NCI-H187 (cell line): ENCODE results near the gene EPB41L4B.

Experiments used
- DNase-seq, 2 experiments: peaks; one replicate each; lab custom pipeline; 2025; lab: John Stamatoyannopoulos, UW

Gene EPB41L4B

DNA sequence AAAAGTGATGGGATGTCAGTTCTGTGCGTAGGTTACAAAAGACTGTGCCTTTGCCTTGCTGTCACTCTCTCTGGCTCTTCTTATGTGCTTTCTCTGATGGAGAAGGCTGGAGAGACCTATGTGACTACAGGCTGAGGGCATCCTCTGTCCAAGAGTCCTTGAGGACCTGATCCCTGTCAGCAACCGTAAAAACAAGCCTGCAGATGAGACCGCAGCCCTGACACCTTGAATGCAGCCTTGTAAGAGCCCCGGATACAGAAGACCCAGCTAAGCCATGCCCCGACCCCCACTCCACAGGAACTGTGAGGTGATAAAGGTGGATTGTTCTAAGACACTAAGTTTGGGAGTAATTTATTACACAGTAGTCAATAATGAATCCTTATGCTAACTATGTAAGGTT lies 121.2 kb downstream of the EPB41L4B start:
- no peak for DNase-seq

DNA sequence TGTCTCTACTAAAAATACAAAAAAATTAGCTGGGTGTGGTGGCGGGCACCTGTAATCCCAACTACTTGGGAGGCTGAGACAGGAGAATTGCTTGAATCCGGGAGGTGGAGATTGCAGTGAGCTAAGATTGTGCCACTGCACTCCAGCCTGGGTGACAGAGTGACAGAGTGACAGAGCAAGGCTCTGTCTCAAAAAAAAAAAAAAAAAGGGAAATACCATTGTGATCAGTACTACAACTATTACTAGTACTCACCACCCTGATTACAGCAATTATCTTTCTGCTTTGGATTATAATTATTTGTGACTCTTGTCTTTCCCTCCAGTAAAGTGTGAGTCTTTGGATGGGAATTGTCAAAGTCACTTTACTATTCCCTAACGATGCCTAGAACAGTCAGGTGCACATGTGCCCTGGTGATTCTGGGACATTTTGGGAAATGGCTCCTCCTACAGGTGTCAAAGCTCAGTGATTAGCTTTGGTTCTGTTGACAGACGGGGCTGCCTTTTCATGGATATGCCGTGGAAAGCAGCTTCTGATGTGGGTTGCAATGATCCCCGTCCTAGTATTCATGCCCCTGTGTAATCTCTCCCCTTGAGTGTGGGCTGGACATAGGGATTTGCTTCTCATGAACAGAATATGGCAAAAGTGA lies 122.0 kb downstream of the EPB41L4B start:
- no peak for DNase-seq

DNA sequence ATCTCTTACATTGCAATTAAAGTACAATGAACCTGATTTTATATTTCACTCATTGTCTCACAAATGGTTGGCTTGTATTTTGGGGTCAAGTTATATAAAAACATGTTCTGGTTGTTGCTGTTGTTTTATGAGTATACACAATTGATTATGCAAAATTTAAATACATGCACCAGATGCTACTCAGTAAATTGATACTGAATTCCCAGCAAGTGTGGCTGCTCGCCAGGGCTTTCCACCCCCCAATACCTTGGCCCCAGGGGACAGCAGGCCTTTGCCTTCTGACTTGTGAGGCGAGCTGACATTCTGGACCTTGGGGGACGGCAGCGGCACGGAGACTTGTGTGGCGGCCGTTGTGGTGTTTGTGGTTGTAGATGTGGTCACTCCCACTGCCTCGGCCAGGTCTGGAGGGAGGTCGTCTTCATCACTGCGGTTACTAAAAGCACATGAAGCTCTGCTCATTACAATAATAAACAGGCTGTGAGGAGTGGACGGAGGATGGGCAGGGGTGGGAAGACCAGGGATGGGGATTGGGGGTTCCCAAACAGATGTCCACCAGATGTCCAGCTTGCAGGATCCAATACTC lies 126.8 kb downstream of the EPB41L4B start:
- no peak for DNase-seq

DNA sequence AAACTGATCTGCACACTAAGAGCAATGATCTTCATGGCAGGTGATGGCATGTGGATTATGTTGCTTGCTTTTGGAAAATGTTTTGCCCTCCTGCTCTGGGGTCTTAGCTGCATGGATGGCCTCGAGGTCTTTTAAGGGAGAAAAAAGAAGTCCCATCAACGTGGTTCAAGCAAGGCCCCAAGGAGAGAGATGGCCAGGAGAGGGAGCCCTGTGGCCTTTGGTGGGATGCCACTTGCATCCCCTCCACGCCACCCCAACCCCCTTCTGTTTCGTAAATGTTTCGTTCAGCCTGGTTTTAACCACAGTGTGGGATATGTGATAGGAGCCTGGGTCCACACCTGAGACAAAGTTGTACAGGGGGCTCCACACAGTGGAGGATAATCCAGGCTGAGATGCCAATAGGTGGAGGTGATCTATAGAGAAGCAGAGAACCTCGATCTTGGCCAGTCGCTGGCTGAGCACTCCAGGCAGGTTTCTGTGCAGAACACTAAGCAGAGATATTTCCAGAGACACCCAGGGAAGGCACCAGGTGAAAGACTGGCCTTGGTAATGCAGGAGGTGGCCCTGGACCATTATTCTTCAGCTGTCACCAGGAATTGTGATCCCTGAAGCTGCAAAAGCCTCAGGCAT lies 128.0 kb downstream of the EPB41L4B start:
- no peak for DNase-seq

- no peak for DNase-seq
Measured at GRCh38 chr9:109191746-109192145, 129.1 kb downstream of the EPB41L4B start.

GRCh38 chr9:109190151-109190550 lies 130.7 kb downstream of the EPB41L4B start:
- DNase-seq, result no peak

DNA sequence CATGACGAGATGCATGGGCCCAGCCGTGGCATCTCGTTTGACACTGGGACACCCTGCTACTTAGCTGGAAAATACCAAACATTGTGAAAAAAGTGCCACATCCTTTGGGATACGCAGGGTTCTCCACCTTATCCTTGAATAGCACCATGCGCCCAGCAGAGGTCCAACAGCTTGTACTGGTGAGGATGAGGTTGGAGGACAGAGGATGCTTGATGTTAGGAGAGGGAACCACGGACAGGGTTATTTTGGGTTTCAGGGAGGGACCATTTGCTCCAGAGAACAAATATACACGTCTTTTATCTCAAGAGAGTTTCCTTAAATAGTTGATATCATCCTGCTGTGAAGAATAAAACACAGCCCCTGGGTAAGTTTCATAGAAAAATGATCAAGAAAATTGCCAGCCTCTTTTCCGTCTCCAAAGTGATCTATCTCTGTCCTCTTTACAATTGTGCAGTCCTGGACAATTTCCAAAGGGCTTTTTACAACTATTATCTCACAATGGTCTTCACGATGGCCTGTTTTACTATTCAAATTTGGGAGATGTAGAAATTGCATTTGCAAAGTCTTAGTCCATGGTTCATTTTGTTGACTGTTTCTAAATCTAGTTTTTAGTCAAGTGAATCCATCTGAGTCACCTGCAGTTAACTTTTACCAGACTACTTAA lies 133.9 kb downstream of the EPB41L4B start:
- DNase-seq, result no peak

- no peak for DNase-seq
Measured at GRCh38 chr9:109182940-109183798, 137.7 kb downstream of the EPB41L4B start.

GRCh38 chr9:109182550-109182939 lies 138.3 kb downstream of the EPB41L4B start:
- no peak for DNase-seq

DNA sequence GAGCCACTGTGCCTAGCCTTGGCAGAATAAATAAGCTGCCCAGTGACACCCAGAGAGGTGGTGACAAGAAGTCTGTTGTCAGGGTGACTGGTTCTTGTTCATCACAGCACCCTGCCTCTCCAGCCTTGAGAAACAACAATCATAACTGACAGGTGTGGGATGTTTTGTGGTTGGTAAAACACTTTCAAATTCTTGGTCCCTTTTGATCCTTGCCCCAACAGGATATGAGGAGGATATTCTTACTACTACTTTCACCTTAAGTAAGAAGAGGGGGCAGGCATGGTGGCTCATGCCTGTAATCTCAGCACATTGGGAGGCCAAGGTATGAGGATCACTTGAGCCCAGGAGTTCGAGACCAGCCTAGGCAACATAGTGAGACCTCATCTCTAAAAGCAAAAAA lies 139.6 kb downstream of the EPB41L4B start:
- no peak for DNase-seq

DNA sequence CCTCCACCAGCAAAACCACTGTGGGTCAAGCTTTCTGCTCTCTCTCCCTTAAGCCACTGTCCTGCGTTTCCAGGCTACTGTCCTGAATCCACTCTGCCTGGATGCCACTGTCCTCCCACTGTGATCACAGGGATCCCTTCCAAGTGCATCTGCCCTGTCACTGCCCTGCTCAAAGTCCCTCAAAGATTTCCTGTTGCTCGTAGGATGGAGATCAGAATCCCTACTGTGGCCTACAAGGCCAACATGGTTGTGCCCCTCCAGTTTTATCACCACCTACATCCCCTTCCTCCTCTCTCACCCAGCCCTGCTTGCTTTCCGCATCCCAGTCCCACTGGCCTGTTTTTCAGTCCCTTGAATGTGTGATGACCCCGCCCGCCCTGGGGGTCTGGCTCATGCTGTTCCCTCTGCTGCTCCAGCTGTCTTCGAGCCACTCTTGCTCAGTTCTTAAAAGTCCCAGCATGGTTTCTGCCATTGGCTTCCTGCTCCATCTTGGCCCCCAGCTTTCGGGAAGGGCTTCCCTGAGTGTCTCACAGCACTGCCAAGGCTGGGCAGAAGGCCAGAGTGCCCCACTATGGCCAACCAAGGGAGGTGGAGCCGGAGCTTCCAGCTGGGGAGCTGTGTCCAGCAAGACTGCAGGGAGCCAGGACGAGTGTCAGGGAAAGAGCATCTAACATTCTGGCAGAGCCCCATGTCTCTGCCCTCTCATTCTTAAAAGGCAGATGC lies 140.9 kb downstream of the EPB41L4B start:
- DNase-seq, result no peak

DNA sequence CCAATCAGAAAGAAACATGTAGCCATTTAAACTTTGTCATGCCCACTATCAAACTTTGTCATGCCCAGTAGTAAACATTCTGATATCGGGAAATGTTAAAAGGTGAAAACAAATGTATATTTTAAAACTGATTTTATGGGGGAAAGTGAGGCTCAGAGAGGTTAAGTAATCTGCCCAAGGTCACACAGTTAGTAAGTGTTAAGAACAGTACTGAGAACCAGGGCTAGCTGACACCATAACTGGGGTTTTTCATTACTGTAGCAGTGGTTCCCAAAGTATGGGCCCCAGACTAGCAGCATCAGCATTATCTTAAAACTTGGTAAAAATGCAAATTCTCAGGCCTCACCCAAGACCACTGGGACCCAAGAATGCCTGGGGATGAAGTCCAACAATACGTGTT lies 143.9 kb downstream of the EPB41L4B start:
- no peak for DNase-seq

DNA sequence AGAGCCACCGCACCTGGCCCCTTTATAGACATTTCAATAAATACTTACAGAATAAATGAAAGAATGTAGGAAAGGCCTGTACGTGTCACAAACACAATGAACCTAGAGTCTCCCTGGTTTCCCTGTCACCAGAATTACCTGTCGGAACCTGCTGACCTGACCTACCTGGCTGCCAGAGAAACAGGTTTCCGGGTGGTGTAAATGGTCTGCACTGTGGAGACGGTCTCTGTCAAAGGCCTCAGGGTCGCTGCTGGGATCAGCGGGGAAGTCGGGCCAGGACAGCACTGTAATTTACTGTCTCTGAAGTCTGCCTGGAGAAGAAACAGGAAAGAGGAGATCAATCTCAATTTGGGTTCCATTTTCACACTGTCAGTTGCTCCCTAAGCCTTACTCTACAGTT lies 144.5 kb downstream of the EPB41L4B start:
- DNase-seq, result no peak

DNA sequence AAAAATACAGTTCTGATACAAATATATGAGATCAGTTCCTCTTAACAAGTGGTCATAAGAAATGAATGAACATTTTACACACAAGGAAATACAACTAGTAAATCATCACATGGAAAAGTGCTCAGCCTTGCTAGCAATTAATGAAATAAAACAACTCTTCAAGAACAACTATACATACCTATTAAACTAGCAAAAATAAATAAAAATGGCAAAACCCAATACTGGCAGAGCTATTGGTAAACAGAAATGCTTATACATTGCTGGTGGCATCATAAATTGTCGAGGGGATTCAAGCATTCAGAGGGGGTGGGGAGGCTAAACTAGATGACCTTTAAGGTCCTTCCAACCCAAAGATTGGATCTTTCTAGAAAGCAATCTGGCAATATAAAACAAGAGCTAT lies 147.9 kb downstream of the EPB41L4B start:
- no peak for DNase-seq

DNA sequence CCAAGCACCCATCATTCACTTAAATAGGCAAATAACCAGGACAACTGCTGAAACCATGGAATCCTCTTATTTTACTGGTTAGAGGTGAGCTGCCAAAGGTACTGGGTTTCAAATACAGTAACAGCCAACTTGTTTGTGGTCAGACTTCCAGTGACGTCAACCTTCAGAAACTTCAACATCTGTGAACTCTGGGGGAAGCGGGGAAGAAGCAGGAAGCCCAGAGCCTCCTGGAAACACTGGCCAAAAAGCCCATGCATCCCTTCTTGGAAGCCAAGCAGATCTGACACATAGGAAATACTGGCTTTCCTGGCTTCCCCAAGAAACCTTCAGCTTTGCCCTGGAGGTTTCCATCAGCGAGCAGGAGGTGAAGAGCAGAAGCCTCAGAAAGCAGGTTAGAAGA lies 148.9 kb downstream of the EPB41L4B start:
- no peak for DNase-seq

DNA sequence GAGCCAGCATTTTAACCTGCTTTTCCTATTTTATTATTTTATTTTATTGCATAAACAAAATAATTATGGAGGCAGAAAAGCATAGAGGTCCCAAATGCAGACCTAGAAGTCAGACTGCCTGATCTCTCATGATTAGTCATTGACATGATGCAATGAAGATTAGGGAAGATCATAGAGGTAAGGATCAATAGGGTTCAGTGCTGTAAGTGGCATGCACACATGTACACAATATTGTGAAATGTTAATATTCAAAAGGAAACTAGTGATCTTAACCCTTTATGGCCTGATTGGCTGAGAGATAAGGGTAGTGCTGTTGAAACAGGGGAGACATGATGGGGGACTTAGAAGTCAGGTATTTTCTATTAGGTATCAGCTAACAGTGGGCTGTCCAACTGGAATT lies 152.7 kb downstream of the EPB41L4B start:
- DNase-seq, result no peak

- DNase-seq, result no peak
Measured at GRCh38 chr9:109167716-109168115, 153.1 kb downstream of the EPB41L4B start.

- DNase-seq, result no peak
Measured at GRCh38 chr9:109166771-109167601, 153.9 kb downstream of the EPB41L4B start, which contains the start of gene FRRS1L. Gene FRRS1L (minus strand): TSS chr9:109167249. CDS start chr9:109167138, 111 bp downstream.

DNA sequence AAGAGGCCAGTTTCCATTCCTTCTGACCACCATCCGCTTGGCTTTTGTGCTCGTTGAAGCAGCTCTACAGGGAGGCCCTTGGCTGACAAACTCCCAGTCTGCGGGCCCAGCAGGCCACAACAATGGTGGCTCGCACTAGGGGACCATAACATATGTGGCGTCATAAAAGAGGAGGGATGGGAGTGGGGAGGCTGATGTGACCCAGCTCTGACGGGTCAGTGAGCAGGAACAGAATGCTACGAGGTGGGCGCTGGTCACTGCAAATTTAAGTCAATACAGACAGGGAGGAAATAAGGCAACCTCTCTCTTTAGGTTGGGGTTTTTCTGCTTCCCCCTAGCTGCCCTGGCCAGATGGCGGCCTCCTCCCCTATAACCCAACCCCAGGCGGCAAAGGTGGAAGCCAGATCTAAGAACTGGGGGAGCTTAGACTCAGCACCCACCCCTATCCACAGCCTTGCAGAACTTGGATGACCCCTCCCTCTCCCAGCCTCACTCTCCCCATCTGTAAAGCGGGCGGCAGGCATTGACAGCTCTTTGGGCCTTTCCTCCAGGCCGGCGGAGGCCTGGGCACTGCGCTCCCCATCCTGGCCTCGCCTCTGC lies 154.6 kb downstream of the EPB41L4B start:
- DNase-seq, result no peak

- no peak for DNase-seq
Measured at GRCh38 chr9:109164042-109164441, 156.8 kb downstream of the EPB41L4B start.
